Mesodermal cell (in vitro differentiated cells): ENCODE measurements around the gene DEFB131B. TPM values are rescaled to one million over a fixed set of nuclear protein-coding genes. Genes with fewer than 3 reads are reported as not detected.
"Not testable (repeated sequence)": the region's sequence is repeated elsewhere in the genome, so short reads cannot be mapped to it uniquely, and the experiment has no call there.

ENCODE experiments used
- H3K27ac ChIP-seq: 2 replicates; pipeline ENCODE4 v1.7.0; 2013; ENCODE audit warnings: mild to moderate bottlenecking, low read depth, low read length, moderate library complexity; ENCODE audit not compliant: severe bottlenecking
- H3K36me3 ChIP-seq: 2 replicates; pipeline ENCODE4 v1.7.1; 2013; ENCODE audit warnings: mild to moderate bottlenecking, low read length, moderate library complexity; ENCODE audit not compliant: control insufficient read depth, insufficient read depth
- H3K4me1 ChIP-seq: one replicate; pipeline ENCODE4 v1.7.1; 2013; ENCODE audit warnings: mild to moderate bottlenecking, low read length; ENCODE audit not compliant: insufficient read depth, control insufficient read depth, poor library complexity, severe bottlenecking
- H3K4me3 ChIP-seq: 2 replicates; pipeline ENCODE4 v1.7.0; 2013; ENCODE audit warnings: low read length, control low read depth, mild to moderate bottlenecking; ENCODE audit not compliant: insufficient read depth, poor library complexity, severe bottlenecking; ENCODE audit errors: extremely low read depth
- H3K9me3 ChIP-seq: 2 replicates; pipeline ENCODE4 v1.7.1; 2013; ENCODE audit warnings: mild to moderate bottlenecking, low read length, moderate library complexity; ENCODE audit not compliant: control insufficient read depth
- WGBS, 2 experiments: methylation state at CpG; one replicate each; pipeline ENCODE4 v1.1.5; 2013; ENCODE audit warnings: missing lambda C conversion rate in 2 of 2; ENCODE audit not compliant: insufficient coverage in 2 of 2; 5-methylcytosine and 5-hydroxymethylcytosine counted together
- polyA plus RNA-seq, 2 experiments: library from polyadenylated mRNA; stranded (reverse); fragments of 50-300 nt; gene quantifications; one replicate each; pipeline ENCODE4 v1.2.3, GENCODE V29; 2013

The DEFB131B gene, protein sequence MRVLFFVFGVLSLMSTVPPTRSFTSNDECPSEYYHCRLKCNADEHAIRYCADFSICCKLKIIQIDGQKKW
- polyA plus RNA-seq (2013, experiment 1 of 2) = not detected
- polyA plus RNA-seq (2013, experiment 2 of 2) = not detected

DNA sequence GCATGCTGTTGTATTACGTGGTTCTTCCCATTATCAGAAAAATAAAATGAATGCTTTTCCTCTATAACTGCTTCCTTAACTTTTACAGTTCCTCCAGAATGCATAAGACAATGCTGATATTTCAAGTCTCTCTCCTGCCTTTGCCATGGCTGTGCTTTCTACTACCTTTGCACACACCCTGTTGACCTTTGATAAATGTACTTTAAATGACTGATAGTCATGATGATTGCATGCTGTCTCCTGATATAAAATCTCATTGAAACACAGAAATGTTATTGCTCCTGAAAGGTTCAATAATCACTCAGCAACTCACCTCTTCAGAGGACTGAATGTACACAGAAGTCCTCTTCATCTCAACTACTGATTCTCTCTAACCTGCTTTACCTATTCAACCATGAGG lies at the start of gene DEFB131B:
DEFB131B (plus strand) TSS at position 395 of the 400 bp plus-strand sequence; CDS start at position 395, 0 bp downstream.
- not testable (repeated sequence) for H3K4me1 ChIP-seq, H3K4me3 ChIP-seq, H3K9me3 ChIP-seq, H3K36me3 ChIP-seq, H3K27ac ChIP-seq
- no CpG with 5 or more reads among the region's 1 CpG for WGBS, 2 experiments

DNA sequence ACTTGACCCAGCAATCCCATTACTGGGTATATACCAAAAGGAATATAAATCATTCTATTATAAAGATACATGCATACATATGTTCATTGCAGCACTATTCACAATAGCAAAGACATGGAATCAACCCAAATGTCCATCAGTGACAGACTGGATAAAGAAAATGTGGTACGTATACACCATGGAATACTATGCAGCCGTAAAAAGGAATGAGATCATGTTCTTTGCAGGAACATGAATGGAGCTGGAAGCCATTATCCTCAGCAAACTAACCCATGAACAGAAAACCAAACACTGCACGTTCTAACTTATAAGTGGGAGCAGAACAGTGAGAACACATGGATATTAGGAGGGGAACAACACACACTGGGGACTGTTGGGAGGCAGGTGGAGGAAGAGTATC lies 49.0 kb upstream of the DEFB131B start:
- not testable (repeated sequence) for H3K36me3 ChIP-seq, H3K4me1 ChIP-seq, H3K9me3 ChIP-seq, H3K27ac ChIP-seq, H3K4me3 ChIP-seq
- WGBS, 2 experiments = no CpG with 5 or more reads among the region's 3 CpGs

DNA sequence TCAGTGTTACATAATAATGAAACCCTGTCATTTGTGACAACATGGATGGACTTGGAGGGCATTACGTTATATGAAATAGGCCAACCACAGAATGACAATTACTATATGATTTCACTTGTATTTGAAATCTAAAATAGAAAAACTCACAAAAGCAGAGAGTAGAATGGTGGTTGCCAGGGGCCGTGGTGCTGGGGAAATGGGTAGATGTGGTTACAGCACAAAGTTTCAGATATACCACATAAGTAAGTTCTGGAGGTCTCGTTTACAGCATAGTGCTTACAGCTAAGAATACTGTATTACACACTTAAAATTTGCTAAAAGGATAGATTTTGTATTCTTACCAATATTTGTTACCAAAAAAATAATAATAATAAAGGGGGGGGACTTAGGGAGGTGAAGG lies 48.6 kb upstream of the DEFB131B start:
- no CpG with 5 or more reads among the region's 3 CpGs for WGBS, 2 experiments
- H3K4me3 ChIP-seq, H3K9me3 ChIP-seq, H3K27ac ChIP-seq, H3K4me1 ChIP-seq, H3K36me3 ChIP-seq: not testable (repeated sequence)

DNA sequence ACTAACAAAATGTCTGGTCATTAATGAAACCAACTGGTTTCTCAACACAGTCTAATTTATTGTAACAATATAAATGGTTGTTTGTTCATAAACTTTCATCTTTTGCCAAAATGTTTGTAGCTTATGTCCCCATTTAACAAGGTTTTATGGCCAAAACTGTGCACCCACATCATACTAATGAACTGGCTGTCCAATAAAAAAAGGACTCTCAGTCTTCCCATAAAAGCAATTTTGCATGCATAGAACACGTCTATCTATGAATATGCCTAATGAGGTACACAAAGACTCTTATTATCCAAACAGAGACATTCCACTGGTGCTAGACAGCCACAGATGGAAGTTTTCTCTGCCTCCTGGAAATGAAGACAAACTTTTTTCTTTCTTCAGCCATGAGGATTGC lies 45.4 kb upstream of the DEFB131B start, which contains the start of gene DEFB108B:
DEFB108B (plus strand) TSS at position 390 of the 400 bp plus-strand sequence; CDS start at position 390, 0 bp downstream.
- H3K4me1 ChIP-seq, H3K4me3 ChIP-seq, H3K36me3 ChIP-seq, H3K9me3 ChIP-seq, H3K27ac ChIP-seq: not testable (repeated sequence)
- WGBS, 2 experiments = no CpG with 5 or more reads among the region's 1 CpG

- H3K36me3 ChIP-seq, H3K4me3 ChIP-seq, H3K27ac ChIP-seq, H3K4me1 ChIP-seq, H3K9me3 ChIP-seq: not testable (repeated sequence)
- 91 to 96% methylated on average over 5 to 6 of the region's 6 CpGs for WGBS, 2 experiments
Observed at GRCh38 chr11:71842720-71843119, 35.5 kb upstream of the DEFB131B start.

- H3K4me3 ChIP-seq = not testable (repeated sequence)
- WGBS, 2 experiments = 90 to 98% methylated on average over 4 of the region's 4 CpGs
Observed at GRCh38 chr11:71843355-71843754, 34.9 kb upstream of the DEFB131B start.

DNA sequence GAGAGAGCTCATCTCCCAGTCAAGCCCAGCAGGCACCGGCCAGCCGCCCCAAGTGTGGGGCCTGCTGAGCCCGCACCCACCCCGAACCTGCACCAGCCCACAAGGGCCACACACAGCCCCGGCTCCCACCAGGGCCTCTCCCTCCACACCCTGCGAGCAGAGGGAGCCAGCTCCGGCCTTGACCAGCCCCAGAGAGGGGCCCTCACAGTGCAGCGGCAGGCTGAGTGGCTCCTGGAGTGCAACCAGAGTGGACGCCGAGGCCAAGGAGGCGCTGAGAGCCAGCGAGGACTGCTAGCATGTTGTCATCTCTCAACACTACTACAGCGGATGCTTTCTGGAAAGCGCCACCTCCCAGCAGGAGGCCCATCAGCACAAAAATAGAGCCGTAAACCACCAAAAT lies 34.4 kb upstream of the DEFB131B start:
- WGBS, 2 experiments = 61 to 65% methylated on average over 6 to 9 of the region's 15 CpGs
- Histone ChIP-seq H3K9me3 (no peaks in the 10 kb centered on the region), H3K36me3 (no peaks in the 10 kb centered on the region), H3K4me1 (no peaks in the 10 kb centered on the region), H3K4me3 (no peak overlapping the region), H3K27ac (no peak overlapping the region)

More at GRCh38 chr11:71843355-71843754, 34.9 kb upstream of the DEFB131B start:
- not testable (repeated sequence) for H3K4me1 ChIP-seq, H3K9me3 ChIP-seq, H3K36me3 ChIP-seq, H3K27ac ChIP-seq

DNA sequence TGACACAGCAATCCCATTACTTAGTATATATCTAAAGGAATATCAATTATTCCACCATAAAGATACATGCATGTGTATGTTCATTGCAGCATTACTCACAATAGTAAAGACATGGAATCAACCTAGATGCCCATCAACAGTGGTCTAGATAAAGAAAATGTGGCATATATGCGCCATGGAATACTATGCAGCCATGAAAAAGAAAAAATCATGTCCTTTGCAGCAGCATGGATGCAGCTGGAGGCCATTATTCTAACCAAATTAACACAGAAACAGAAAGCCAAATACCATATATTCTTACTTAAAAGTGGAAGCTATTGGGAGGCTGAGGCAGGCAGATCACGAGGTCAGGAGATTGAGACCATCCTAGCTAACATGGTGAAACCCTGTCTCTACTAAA lies 24.4 kb upstream of the DEFB131B start:
- H3K4me3 ChIP-seq, H3K4me1 ChIP-seq, H3K27ac ChIP-seq, H3K36me3 ChIP-seq, H3K9me3 ChIP-seq: not testable (repeated sequence)
- WGBS, 2 experiments = no CpG with 5 or more reads among the region's 2 CpGs

- not testable (repeated sequence) for H3K9me3 ChIP-seq, H3K36me3 ChIP-seq, H3K27ac ChIP-seq, H3K4me1 ChIP-seq, H3K4me3 ChIP-seq
- 92 to 100% methylated on average over 2 of the region's 2 CpGs for WGBS, 2 experiments
Observed at GRCh38 chr11:71855880-71856279, 22.4 kb upstream of the DEFB131B start.

DNA sequence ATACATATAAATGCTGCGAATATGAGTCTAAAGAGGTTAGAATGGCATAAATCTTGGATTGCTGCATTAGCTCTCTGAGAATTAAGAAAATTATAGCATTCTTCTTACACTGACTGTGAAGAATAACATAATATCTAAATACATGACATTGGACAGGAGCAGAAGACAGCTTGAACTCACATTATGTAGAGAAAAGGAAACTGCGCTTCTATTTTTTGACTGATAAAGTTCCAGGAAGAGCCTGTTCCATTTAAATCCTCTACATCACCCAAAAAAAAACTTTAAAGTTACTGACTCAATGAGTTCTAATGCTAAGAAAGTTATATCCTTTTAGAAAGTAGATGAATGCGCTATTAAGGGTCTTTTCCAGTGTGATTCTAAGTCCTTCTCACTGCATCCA lies 17.4 kb upstream of the DEFB131B start:
- not testable (repeated sequence) for H3K4me3 ChIP-seq, H3K4me1 ChIP-seq
- no CpG with 5 or more reads among the region's 3 CpGs for WGBS, 2 experiments

DNA sequence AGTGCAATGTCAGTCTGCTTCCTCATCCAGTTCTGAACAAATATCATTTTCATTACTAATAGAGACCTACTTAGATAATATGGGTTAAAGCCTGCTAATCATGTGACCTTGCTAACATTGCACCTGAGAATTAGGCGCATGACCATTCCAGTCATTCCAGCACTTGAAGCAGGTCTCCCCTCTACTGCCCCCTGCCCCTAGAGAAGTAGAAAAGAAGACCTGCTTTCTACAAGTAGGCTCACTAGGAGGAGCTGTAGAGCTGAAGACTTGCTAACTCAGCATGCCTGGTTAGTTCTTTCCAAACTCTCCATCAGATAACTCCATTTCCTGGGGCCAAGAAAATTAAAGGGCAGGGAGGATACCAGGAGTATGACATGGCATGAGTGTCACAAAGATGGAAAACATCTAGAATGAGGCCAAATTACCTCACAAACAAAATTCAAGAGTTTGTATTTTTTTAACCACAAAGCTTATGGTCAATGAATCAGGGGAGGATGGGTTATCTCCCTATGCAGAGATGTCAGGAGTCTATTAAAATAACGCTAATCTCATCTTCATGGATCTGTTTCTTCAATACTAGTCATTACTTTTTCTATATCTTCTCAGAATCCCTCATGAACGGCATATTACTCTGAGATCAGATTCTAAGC lies 14.2 kb upstream of the DEFB131B start:
- H3K4me3 ChIP-seq, H3K36me3 ChIP-seq, H3K4me1 ChIP-seq, H3K27ac ChIP-seq, H3K9me3 ChIP-seq: not testable (repeated sequence)
- 85 to 89% methylated on average over 1 to 2 of the region's 3 CpGs for WGBS, 2 experiments

More for the DNA sequence above, 17.4 kb upstream of the DEFB131B start:
- not testable (repeated sequence) for H3K27ac ChIP-seq, H3K9me3 ChIP-seq, H3K36me3 ChIP-seq
